IMR-90 (cell line): ENCODE data around the gene DDA1. TPM values are rescaled to one million over a fixed set of nuclear protein-coding genes. Genes with fewer than 3 reads are reported as not detected.
"Not testable (repeated sequence)": the region's sequence is repeated elsewhere in the genome, so short reads cannot be mapped to it uniquely, and the experiment has no call there.

Experiments
- ATAC-seq: fragments of 200-7000 bp; cut with Tn5 transposase; 2 replicates; pipeline ENCODE4 v1.9.1; 2020; ENCODE audit warnings: low read depth, mild to moderate bottlenecking, moderate library complexity
- BruUV-seq: library from RNA; stranded (reverse); fragments of 400-500 nt; replicated peaks from 2 replicates; lab custom pipeline; 2021; lab: Mats Ljungman, UMichigan
- CTCF ChIA-PET: fragments of 300-600 bp; formaldehyde crosslinking; extraction: SDS; loops from one replicate; lab custom pipeline; 2021; ENCODE audit warnings: antibody characterized with exemption; lab: Yijun Ruan, JAX
- POLR2A ChIA-PET: fragments of 300-600 bp; sonication (Branson Sonifier 250); formaldehyde crosslinking; loops from one replicate; lab custom pipeline; 2022; ENCODE audit warnings: antibody characterized with exemption; ENCODE audit not compliant: unreplicated experiment; lab: Charles Lee
- DNase-seq: peaks from one replicate; pipeline ENCODE4 v3.0.0; 2013
- H2AFZ ChIP-seq: replicated peaks from 2 replicates; pipeline ENCODE3; 2013; ENCODE audit warnings: low read length, mild to moderate bottlenecking; ENCODE audit not compliant: poor library complexity
- H2AK5ac ChIP-seq: 2 replicates; pipeline ENCODE4 v1.6.1; 2013; ENCODE audit warnings: low read depth, low read length, inconsistent platforms
- H2AK9ac ChIP-seq: replicated peaks from 2 replicates; pipeline ENCODE3; 2013; ENCODE audit warnings: mild to moderate bottlenecking, low read depth, low read length, moderate library complexity; ENCODE audit not compliant: poor library complexity
- H2BK120ac ChIP-seq: 2 replicates; pipeline ENCODE4 v1.6.1; 2013; ENCODE audit warnings: low read depth, low read length, inconsistent platforms
- H2BK15ac ChIP-seq: 3 replicates; pipeline ENCODE4 v1.6.1; 2013; ENCODE audit warnings: low read depth, low read length, inconsistent platforms
- H2BK20ac ChIP-seq: 2 replicates; pipeline ENCODE4 v1.6.1; 2013; ENCODE audit warnings: low read depth, mild to moderate bottlenecking, inconsistent platforms, low read length, moderate library complexity
- H2BK5ac ChIP-seq: 2 replicates; pipeline ENCODE4 v1.6.1; 2013; ENCODE audit warnings: mild to moderate bottlenecking, low read depth, low read length, inconsistent platforms; ENCODE audit not compliant: poor library complexity, severe bottlenecking
- H3K14ac ChIP-seq: replicated peaks from 2 replicates; pipeline ENCODE4 v1.6.1; 2013; ENCODE audit warnings: low read depth, low read length, inconsistent platforms
- H3K18ac ChIP-seq: 2 replicates; pipeline ENCODE4 v1.6.1; 2013; ENCODE audit warnings: low read depth, low read length, control low read depth
- H3K23ac ChIP-seq: 2 replicates; pipeline ENCODE4 v1.6.1; 2013; ENCODE audit warnings: low read depth, low read length, inconsistent platforms
- H3K27ac ChIP-seq: 2 replicates; pipeline ENCODE4 v1.5.1; 2013; ENCODE audit warnings: mild to moderate bottlenecking, control low read depth, low read length; ENCODE audit not compliant: insufficient read depth
- H3K27me3 ChIP-seq: 2 replicates; pipeline ENCODE4 v1.6.1; 2013; ENCODE audit warnings: low read length; ENCODE audit not compliant: control insufficient read depth, insufficient read depth
- H3K36me3 ChIP-seq: 2 replicates; pipeline ENCODE4 v1.6.1; 2013; ENCODE audit warnings: low read length, mixed read lengths; ENCODE audit not compliant: control insufficient read depth, insufficient read depth
- H3K4ac ChIP-seq: 2 replicates; pipeline ENCODE4 v1.6.1; 2013; ENCODE audit warnings: low read depth, low read length, inconsistent platforms
- H3K4me1 ChIP-seq: 2 replicates; pipeline ENCODE4 v1.6.1; 2013; ENCODE audit warnings: low read length, mixed read lengths; ENCODE audit not compliant: control insufficient read depth, insufficient read depth
- H3K4me2 ChIP-seq: 2 replicates; pipeline ENCODE4 v1.6.1; 2013; ENCODE audit warnings: low read depth, mild to moderate bottlenecking, control low read depth, low read length, moderate library complexity
- H3K4me3 ChIP-seq: 2 replicates; pipeline ENCODE4 v1.5.1; 2013; ENCODE audit warnings: low read depth, mild to moderate bottlenecking, control low read depth, low read length, moderate library complexity; ENCODE audit not compliant: insufficient read depth
- H3K56ac ChIP-seq: 2 replicates; pipeline ENCODE4 v1.6.1; 2013; ENCODE audit warnings: low read length, inconsistent platforms; ENCODE audit not compliant: insufficient read depth; ENCODE audit errors: extremely low read depth
- H3K79me1 ChIP-seq, 2 experiments: 2 replicates each; pipeline ENCODE4 v1.6.1; 2013; ENCODE audit warnings: low read length in 2 of 2, inconsistent platforms in 1 of 2, low read depth in 1 of 2
- H3K9ac ChIP-seq: 2 replicates; pipeline ENCODE4 v1.6.1; 2013; ENCODE audit warnings: low read depth, low read length, control low read depth
- H3K9me1 ChIP-seq: 2 replicates; pipeline ENCODE4 v1.6.1; 2013; ENCODE audit warnings: low read length, inconsistent platforms; ENCODE audit not compliant: insufficient read depth
- H3K9me3 ChIP-seq: 2 replicates; pipeline ENCODE4 v1.6.1; 2013; ENCODE audit warnings: low read length; ENCODE audit not compliant: control insufficient read depth, insufficient read depth
- H4K20me1 ChIP-seq: 2 replicates; pipeline ENCODE4 v1.6.1; 2013; ENCODE audit warnings: low read length, inconsistent platforms; ENCODE audit not compliant: insufficient read depth
- H4K5ac ChIP-seq: 2 replicates; pipeline ENCODE4 v1.6.1; 2013; ENCODE audit warnings: mild to moderate bottlenecking, low read depth, low read length, control low read depth
- H4K8ac ChIP-seq, 2 experiments: 2 replicates each; pipeline ENCODE4 v1.6.1; 2013; ENCODE audit warnings: low read depth in 2 of 2, low read length in 2 of 2, control low read depth in 1 of 2, inconsistent platforms in 1 of 2
- H4K91ac ChIP-seq: 2 replicates; pipeline ENCODE4 v1.6.1; 2013; ENCODE audit warnings: low read depth, low read length, inconsistent platforms; ENCODE audit not compliant: insufficient read depth
- WGBS, 2 experiments: methylation state at CpG; one replicate each; pipeline versions ENCODE4 v1.1.5 to v1.1.7; 2013; ENCODE audit warnings: missing lambda C conversion rate in 2 of 2; ENCODE audit not compliant: insufficient read length in 1 of 2; ENCODE audit errors: extremely low coverage in 2 of 2; 5-methylcytosine and 5-hydroxymethylcytosine counted together
- dilution Hi-C: fragments of 300-500 bp; cut with HindIII; formaldehyde crosslinking; loops from one replicate; pipeline ENCODE4 v1.14.3; 2018; ENCODE audit warnings: low sequenced_read_pairs; ENCODE audit not compliant: unreplicated experiment
- in situ Hi-C: fragments of 300-500 bp; cut with MboI; formaldehyde crosslinking; loops from 3 replicates; pipeline ENCODE4 v1.14.3; 2019; ENCODE audit warnings: low sequenced_read_pairs, inconsistent platforms, mixed read lengths
- intact Hi-C: fragments of 100-400 bp; cut with micrococcal nuclease; formaldehyde crosslinking; loops from 2 replicates; pipeline ENCODE4 v1.10.0; 2022
- polyA plus RNA-seq, 3 experiments: library from polyadenylated mRNA; depleted of rRNA; stranded (reverse); fragments of >200 nt; gene quantifications; 2 replicates each; pipeline ENCODE4 v1.2.3, GENCODE V29; 2012; ENCODE audit warnings: low replicate concordance in 1 of 3
- total RNA-seq: library from RNA; depleted of rRNA; stranded (reverse); fragments of >200 nt; gene quantifications from 2 replicates; pipeline ENCODE4 v1.2.3, GENCODE V29; 2012

The DDA1 gene
- total and polyA plus RNA-seq, 2 of the 4 experiments (the other 2 are of a cell fraction) = 33.7 to 87.2 TPM

DNA sequence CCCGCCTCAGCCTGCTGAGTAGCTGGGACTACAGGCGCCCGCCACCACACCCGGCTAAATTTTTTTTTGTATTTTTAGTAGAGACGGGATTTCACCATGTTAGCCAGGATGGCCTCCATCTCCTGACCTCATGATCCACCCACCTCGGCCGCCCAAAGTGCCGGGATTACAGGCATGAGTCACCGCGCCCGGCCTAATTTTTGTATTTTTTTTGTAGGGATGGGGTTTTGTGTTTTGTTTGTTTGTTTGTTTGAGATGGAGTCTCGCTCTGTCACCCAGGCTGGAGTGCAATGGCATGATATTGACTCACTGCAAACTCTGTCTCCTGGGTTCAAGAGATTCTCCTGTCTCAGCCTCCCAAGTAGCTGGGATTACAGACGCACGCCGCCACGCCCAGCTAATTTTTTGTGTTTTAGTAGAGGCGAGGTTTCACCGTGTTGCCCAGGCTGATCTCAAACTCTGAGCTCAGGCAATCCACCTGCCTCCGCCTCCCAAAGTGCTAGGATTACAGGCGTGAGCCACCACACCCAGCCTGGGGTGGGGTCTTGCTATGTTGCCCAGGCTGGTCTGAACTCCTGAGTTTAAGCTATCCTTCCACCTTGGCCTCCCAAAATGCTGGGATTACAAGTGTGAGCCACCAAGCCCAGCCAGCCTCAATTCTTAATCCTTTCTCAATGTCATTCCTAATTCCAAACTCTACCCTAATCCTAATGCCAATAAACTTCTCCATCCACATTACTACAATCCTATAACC, 54.7 kb downstream of the DDA1 start:
- H3K14ac ChIP-seq, H4K20me1 ChIP-seq, H3K56ac ChIP-seq, H3K4me2 ChIP-seq, H3K9me3 ChIP-seq, H4K8ac ChIP-seq, H3K4me1 ChIP-seq, ATAC-seq, H2BK5ac ChIP-seq, DNase-seq, H4K5ac ChIP-seq, POLR2A ChIA-PET, H2BK15ac ChIP-seq, H3K36me3 ChIP-seq, dilution Hi-C loops, H3K4ac ChIP-seq, H4K91ac ChIP-seq, H2BK120ac ChIP-seq, H3K23ac ChIP-seq, H2AK5ac ChIP-seq, H3K27ac ChIP-seq, H3K18ac ChIP-seq, BruUV-seq, CTCF ChIA-PET, H3K79me1 ChIP-seq, H2AFZ ChIP-seq, H3K9ac ChIP-seq, intact Hi-C loops, H3K4me3 ChIP-seq, H2BK20ac ChIP-seq, in situ Hi-C loops, H3K9me1 ChIP-seq, H2AK9ac ChIP-seq: not testable (repeated sequence)
- peaks cover 11% of the 10 kb centered on the region for H3K27me3 ChIP-seq
- WGBS, 2 experiments = no CpG with 5 or more reads among the region's 20 CpGs
